Measurements from ENCODE around the gene APBB2. TPM values are rescaled to one million over a fixed set of nuclear protein-coding genes. Genes with fewer than 3 reads are reported as not detected.

Gene APBB2
- total RNA-seq, 4 donors from 2014 or later: 42.4 to 95.8 (median 51.3) TPM

- H3K4me1 ChIP-seq: peaks cover 20% of the 10 kb centered on the region
- H3K9me3 ChIP-seq: no peaks in the 10 kb centered on the region
- TF ChIP-seq POLR2AphosphoS5 (IDR thresholded peaks at IDR 0.05): no peak
- TF ChIP-seq, protein P1, sequence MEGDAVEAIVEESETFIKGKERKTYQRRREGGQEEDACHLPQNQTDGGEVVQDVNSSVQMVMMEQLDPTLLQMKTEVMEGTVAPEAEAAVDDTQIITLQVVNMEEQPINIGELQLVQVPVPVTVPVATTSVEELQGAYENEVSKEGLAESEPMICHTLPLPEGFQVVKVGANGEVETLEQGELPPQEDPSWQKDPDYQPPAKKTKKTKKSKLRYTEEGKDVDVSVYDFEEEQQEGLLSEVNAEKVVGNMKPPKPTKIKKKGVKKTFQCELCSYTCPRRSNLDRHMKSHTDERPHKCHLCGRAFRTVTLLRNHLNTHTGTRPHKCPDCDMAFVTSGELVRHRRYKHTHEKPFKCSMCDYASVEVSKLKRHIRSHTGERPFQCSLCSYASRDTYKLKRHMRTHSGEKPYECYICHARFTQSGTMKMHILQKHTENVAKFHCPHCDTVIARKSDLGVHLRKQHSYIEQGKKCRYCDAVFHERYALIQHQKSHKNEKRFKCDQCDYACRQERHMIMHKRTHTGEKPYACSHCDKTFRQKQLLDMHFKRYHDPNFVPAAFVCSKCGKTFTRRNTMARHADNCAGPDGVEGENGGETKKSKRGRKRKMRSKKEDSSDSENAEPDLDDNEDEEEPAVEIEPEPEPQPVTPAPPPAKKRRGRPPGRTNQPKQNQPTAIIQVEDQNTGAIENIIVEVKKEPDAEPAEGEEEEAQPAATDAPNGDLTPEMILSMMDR (IDR thresholded peaks at IDR 0.05): no peak
- WGBS: 98% methylated on average over 5 of the region's 5 CpGs
- H3K36me3 ChIP-seq: no peaks in the 10 kb centered on the region
- no peak overlapping the region for H3K27ac ChIP-seq
- H3K27me3 ChIP-seq: no peaks in the 10 kb centered on the region
- H3K4me3 ChIP-seq: no peak overlapping the region
- DNase-seq (ENCODE audit: low spot score in 2 of 2): no peak
These were observed 263.3 kb downstream of the APBB2 start for GRCh38 chr4:40951026-40951425.

DNA sequence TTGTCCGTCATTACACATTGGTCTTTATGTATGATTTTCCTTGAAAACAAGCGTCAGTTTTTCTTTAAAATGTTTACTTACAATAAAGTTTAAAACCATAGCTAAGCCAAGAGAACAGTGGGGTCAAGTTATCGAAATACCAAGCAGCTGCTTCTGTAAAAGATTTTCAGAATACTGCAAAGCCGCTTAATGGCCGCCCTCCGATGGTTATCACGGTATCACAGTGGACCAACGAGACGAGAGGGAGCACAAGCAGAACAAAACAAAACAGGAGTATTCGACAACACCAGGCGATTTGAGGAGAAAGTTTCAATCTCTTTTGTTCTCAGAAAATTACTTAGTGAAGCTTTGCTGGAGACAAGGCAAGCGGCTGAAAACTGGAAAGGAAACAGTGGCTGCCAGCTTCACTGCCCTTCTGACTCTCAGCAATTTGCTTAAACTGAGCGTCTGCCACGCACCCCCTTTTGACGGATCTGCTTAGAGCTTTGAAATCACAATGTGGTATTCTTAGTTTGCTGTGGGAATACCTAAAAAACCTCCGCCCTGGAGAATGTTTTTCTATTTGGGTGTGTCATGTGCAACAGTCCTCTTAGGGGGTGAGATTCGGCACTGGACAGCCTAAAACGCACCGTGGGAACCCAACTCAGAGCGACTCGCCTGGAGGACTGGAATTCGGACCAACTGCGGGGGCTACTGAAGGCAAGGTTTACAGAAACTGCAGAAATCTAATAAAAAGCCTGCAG lies 264.8 kb downstream of the APBB2 start:
- H3K4me3 ChIP-seq: no peak overlapping the region
- WGBS: 82% methylated on average over 23 of the region's 23 CpGs
- H3K9me3 ChIP-seq: no peaks in the 10 kb centered on the region
- peaks cover 17% of the 10 kb centered on the region for H3K4me1 ChIP-seq
- TF ChIP-seq POLR2A (IDR thresholded peaks at IDR 0.05) (no peak), POLR2AphosphoS5 (IDR thresholded peaks at IDR 0.05) (no peak)
- no peak for DNase-seq (ENCODE audit: low spot score in 2 of 2)
- H3K27ac ChIP-seq: no peak overlapping the region
- no peaks in the 10 kb centered on the region for H3K36me3 ChIP-seq
- H3K27me3 ChIP-seq: no peaks in the 10 kb centered on the region

DNA sequence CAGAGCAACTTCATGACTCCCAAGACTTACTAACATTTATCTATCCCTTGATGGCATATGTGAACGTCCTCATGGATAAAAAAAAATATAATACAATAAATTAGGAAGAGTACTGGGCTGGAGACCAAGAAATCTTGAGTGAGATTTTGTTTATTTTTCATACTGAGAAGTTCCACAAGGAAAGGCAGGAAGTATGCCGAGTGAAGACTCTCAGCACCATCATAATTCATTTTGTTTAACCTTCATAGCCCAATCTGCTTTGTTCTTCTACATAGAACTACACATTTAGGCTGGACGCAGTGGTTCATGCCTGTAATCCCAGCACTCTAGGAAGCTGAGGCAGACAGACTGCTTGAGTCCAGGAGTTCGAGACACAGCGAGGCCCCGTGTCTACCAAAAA lies 266.3 kb downstream of the APBB2 start:
- Histone ChIP-seq H3K4me1 (peaks cover 6% of the 10 kb centered on the region), H3K27me3 (no peaks in the 10 kb centered on the region), H3K27ac (no peak overlapping the region), H3K36me3 (peaks cover 9% of the 10 kb centered on the region), H3K4me3 (no peak overlapping the region), H3K9me3 (no peaks in the 10 kb centered on the region)
- 66% methylated on average over 6 of the region's 6 CpGs for WGBS
- TF ChIP-seq POLR2AphosphoS5 (IDR thresholded peaks at IDR 0.05) (no peak), EP300 (IDR thresholded peaks at IDR 0.05) (no peak), POLR2A (IDR thresholded peaks at IDR 0.05) (no peak)
- TF ChIP-seq, protein P1 (IDR thresholded peaks at IDR 0.05): no peak
- DNase-seq (ENCODE audit: low spot score in 2 of 2): no peak

GRCh38 chr4:40946652-40947051 lies 267.7 kb downstream of the APBB2 start:
- peaks cover 6% of the 10 kb centered on the region for H3K4me1 ChIP-seq
- DNase-seq (ENCODE audit: low spot score in 2 of 2): no peak
- TF ChIP-seq, protein P1 (IDR thresholded peaks at IDR 0.05): no peak
- TF ChIP-seq POLR2A (IDR thresholded peaks at IDR 0.05): no peak
- no peak for TF ChIP-seq POLR2AphosphoS5 (IDR thresholded peaks at IDR 0.05)
- no peak for TF ChIP-seq EP300 (IDR thresholded peaks at IDR 0.05)
- 78% methylated on average over 9 of the region's 9 CpGs for WGBS
- H3K27ac ChIP-seq: no peak overlapping the region
- H3K27me3 ChIP-seq: no peaks in the 10 kb centered on the region
- peaks cover 9% of the 10 kb centered on the region for H3K36me3 ChIP-seq
- no peak overlapping the region for H3K4me3 ChIP-seq
- H3K9me3 ChIP-seq: no peaks in the 10 kb centered on the region

- no peaks in the 10 kb centered on the region for H3K9me3 ChIP-seq
- TF ChIP-seq POLR2AphosphoS5 (IDR thresholded peaks at IDR 0.05): no peak
- no peak for TF ChIP-seq POLR2A (IDR thresholded peaks at IDR 0.05)
- TF ChIP-seq EP300 (IDR thresholded peaks at IDR 0.05): no peak
- TF ChIP-seq, protein P1 (IDR thresholded peaks at IDR 0.05): no peak
- DNase-seq (ENCODE audit: low spot score in 2 of 2): no peak
- H3K27ac ChIP-seq: no peak overlapping the region
- WGBS: 61% methylated on average over 5 of the region's 5 CpGs
- H3K4me1 ChIP-seq: no peaks in the 10 kb centered on the region
- peaks cover 9% of the 10 kb centered on the region for H3K36me3 ChIP-seq
- H3K27me3 ChIP-seq: no peaks in the 10 kb centered on the region
- no peak overlapping the region for H3K4me3 ChIP-seq
These were observed 273.6 kb downstream of the APBB2 start for GRCh38 chr4:40940756-40941155.
